Large intestine (tissue), 3 donors: Measurements from ENCODE around the gene PPIF. TPM values are rescaled to one million over a fixed set of nuclear protein-coding genes. Genes with fewer than 3 reads are reported as not detected.
"Not testable (repeated sequence)": the region's sequence is repeated elsewhere in the genome, so short reads cannot be mapped to it uniquely, and the experiment has no call there.

Experiments used
- DNase-seq, 2 donors: peaks; one replicate each; pipeline versions ENCODE4 v3.0.0 to v3.0.0-alpha.2; 2013
- H3K27ac ChIP-seq: one replicate; pipeline ENCODE4 v1.5.1; 2013; ENCODE audit warnings: low read length
- H3K27me3 ChIP-seq: 2 replicates; pipeline ENCODE4 v1.6.1; 2013; ENCODE audit warnings: low read length; ENCODE audit not compliant: control insufficient read depth, insufficient read depth
- H3K36me3 ChIP-seq: 2 replicates; pipeline ENCODE4 v1.6.1; 2013; ENCODE audit warnings: low read length; ENCODE audit not compliant: control insufficient read depth, insufficient read depth
- H3K4me1 ChIP-seq: one replicate; pipeline ENCODE4 v1.6.1; 2013; ENCODE audit warnings: low read length; ENCODE audit not compliant: control insufficient read depth, insufficient read depth
- H3K4me3 ChIP-seq: one replicate; pipeline ENCODE4 v1.5.1; 2013; ENCODE audit warnings: low read length
- H3K9me3 ChIP-seq: one replicate; pipeline ENCODE4 v1.6.1; 2013; ENCODE audit warnings: mild to moderate bottlenecking, low read depth, low read length, moderate library complexity; ENCODE audit not compliant: control insufficient read depth
- WGBS: methylation state at CpG from one replicate; pipeline ENCODE4 v1.1.5; 2013; ENCODE audit warnings: low lambda C conversion rate; ENCODE audit not compliant: insufficient coverage; 5-methylcytosine and 5-hydroxymethylcytosine counted together
- polyA plus RNA-seq: library from polyadenylated mRNA; unstranded; fragments of 120-200 nt; gene quantifications from one replicate; pipeline ENCODE4 v1.2.1, GENCODE V29; 2013

Gene PPIF
- polyA plus RNA-seq, 1 donor: 67.5 TPM

GRCh38 chr10:79331709-79332108 lies 15.6 kb upstream of the PPIF start:
- Histone ChIP-seq H3K27me3 (no peaks in the 10 kb centered on the region), H3K27ac (no peak overlapping the region), H3K9me3 (no peaks in the 10 kb centered on the region), H3K4me3 (no peak overlapping the region), H3K4me1 (no peaks in the 10 kb centered on the region), H3K36me3 (no peaks in the 10 kb centered on the region)
- WGBS: no CpG with 5 or more reads among the region's 6 CpGs
- no peak for DNase-seq

GRCh38 chr10:79332610-79333315 lies 14.5 kb upstream of the PPIF start:
- no CpG with 5 or more reads among the region's 10 CpGs for WGBS
- not testable (repeated sequence) for H3K4me3 ChIP-seq, DNase-seq, H3K36me3 ChIP-seq, H3K27ac ChIP-seq, H3K27me3 ChIP-seq, H3K4me1 ChIP-seq, H3K9me3 ChIP-seq

GRCh38 chr10:79333513-79333912 lies 13.8 kb upstream of the PPIF start:
- Histone ChIP-seq H3K9me3 (no peaks in the 10 kb centered on the region), H3K4me3 (no peak overlapping the region), H3K36me3 (no peaks in the 10 kb centered on the region), H3K27ac (no peak overlapping the region), H3K27me3 (no peaks in the 10 kb centered on the region), H3K4me1 (no peaks in the 10 kb centered on the region)
- no peak for DNase-seq
- no CpG with 5 or more reads among the region's 2 CpGs for WGBS

- no peaks in the 10 kb centered on the region for H3K9me3 ChIP-seq
- no peak overlapping the region for H3K4me3 ChIP-seq
- H3K27me3 ChIP-seq: no peaks in the 10 kb centered on the region
- DNase-seq: no peak
- H3K4me1 ChIP-seq: no peaks in the 10 kb centered on the region
- H3K27ac ChIP-seq: no peak overlapping the region
- no peaks in the 10 kb centered on the region for H3K36me3 ChIP-seq
- WGBS: 100% methylated on average over 1 of the region's 2 CpGs
These were observed 12.7 kb upstream of the PPIF start for GRCh38 chr10:79334573-79334972.

- Histone ChIP-seq H3K9me3 (no peaks in the 10 kb centered on the region), H3K4me1 (no peaks in the 10 kb centered on the region), H3K4me3 (no peak overlapping the region), H3K36me3 (no peaks in the 10 kb centered on the region), H3K27me3 (no peaks in the 10 kb centered on the region), H3K27ac (no peak overlapping the region)
- 60% methylated on average over 1 of the region's 2 CpGs for WGBS
- no peak for DNase-seq
These were observed 12.2 kb upstream of the PPIF start for GRCh38 chr10:79335094-79335469.

- Histone ChIP-seq H3K27ac (no peak overlapping the region), H3K36me3 (no peaks in the 10 kb centered on the region), H3K9me3 (no peaks in the 10 kb centered on the region), H3K4me1 (no peaks in the 10 kb centered on the region), H3K27me3 (no peaks in the 10 kb centered on the region), H3K4me3 (no peak overlapping the region)
- WGBS: no CpG with 5 or more reads among the region's 13 CpGs
- DNase-seq: no peak
These were observed 11.6 kb upstream of the PPIF start for GRCh38 chr10:79335470-79336235.

- Histone ChIP-seq H3K27me3 (no peaks in the 10 kb centered on the region), H3K27ac (no peak overlapping the region), H3K4me1 (no peaks in the 10 kb centered on the region), H3K9me3 (no peaks in the 10 kb centered on the region), H3K4me3 (no peak overlapping the region), H3K36me3 (no peaks in the 10 kb centered on the region)
- WGBS: no CpG with 5 or more reads among the region's 3 CpGs
- DNase-seq: no peak
These were observed 11.0 kb upstream of the PPIF start for GRCh38 chr10:79336276-79336675.

GRCh38 chr10:79336739-79337138 lies 10.5 kb upstream of the PPIF start:
- Histone ChIP-seq H3K9me3 (no peaks in the 10 kb centered on the region), H3K4me1 (no peaks in the 10 kb centered on the region), H3K36me3 (no peaks in the 10 kb centered on the region), H3K27ac (no peak overlapping the region), H3K4me3 (no peak overlapping the region), H3K27me3 (no peaks in the 10 kb centered on the region)
- DNase-seq: no peak
- no CpG with 5 or more reads among the region's 7 CpGs for WGBS

GRCh38 chr10:79337783-79338469 lies 9.3 kb upstream of the PPIF start:
- H3K4me3 ChIP-seq, H3K27ac ChIP-seq, H3K27me3 ChIP-seq, H3K4me1 ChIP-seq, DNase-seq, H3K9me3 ChIP-seq, H3K36me3 ChIP-seq: not testable (repeated sequence)
- WGBS: no CpG with 5 or more reads among the region's 11 CpGs

GRCh38 chr10:79339266-79339665 lies 8.0 kb upstream of the PPIF start:
- no peaks in the 10 kb centered on the region for H3K27me3 ChIP-seq
- no peaks in the 10 kb centered on the region for H3K4me1 ChIP-seq
- no peak overlapping the region for H3K27ac ChIP-seq
- DNase-seq: no peak
- no CpG with 5 or more reads among the region's 3 CpGs for WGBS
- no peak overlapping the region for H3K4me3 ChIP-seq
- H3K9me3 ChIP-seq: no peaks in the 10 kb centered on the region
- H3K36me3 ChIP-seq: no peaks in the 10 kb centered on the region
